ENCODE measurements around the gene DZIP3. TPM values are rescaled to one million over a fixed set of nuclear protein-coding genes. Genes with fewer than 3 reads are reported as not detected.

DZIP3 gene
- polyA plus RNA-seq, 3 donors: 0.92 to 1.2 (median 1.1) TPM

DNA sequence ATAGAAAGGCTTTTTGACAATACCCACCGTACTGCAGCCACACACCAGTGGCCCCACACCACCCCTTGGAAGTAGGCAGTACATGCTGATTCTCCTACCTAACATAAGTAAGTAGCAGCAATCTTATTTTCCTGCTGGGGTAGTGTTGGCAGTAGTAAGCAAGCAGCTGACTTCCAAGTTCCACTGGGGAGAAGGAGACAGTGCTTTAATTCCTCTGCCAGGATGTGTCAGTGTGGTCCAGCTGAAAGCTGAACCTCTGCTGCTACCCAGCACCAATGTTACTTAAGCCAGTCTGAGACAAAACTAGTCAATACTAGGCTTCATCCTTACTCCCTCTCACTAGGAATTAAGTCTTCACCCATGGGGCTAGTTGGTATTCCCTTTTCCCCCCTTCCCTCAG lies 74.7 kb downstream of the DZIP3 start:
- H3K27me3 ChIP-seq (ENCODE audit: control insufficient read depth in 2 of 2, insufficient read depth in 2 of 2, low read length in 2 of 2): no peaks in the 10 kb centered on the region
- H3K9ac ChIP-seq (ENCODE audit: insufficient read depth, low read length, poor library complexity, severe bottlenecking): no peak overlapping the region
- H3K27ac Mint-ChIP-seq: no peak overlapping the region
- no CpG with 5 or more reads among the region's 1 CpG for WGBS (ENCODE audit: insufficient coverage)
- TF ChIP-seq CTCF (IDR thresholded peaks at IDR 0.05): no peak
- H3K4me1 ChIP-seq (ENCODE audit: control insufficient read depth in 1 of 2, insufficient read depth in 2 of 2, low read length in 2 of 2): no peaks in the 10 kb centered on the region
- no peak for DNase-seq
- H3K27ac ChIP-seq (ENCODE audit: low read depth in 1 of 2, low read length in 2 of 2): no peak overlapping the region
- intact Hi-C loops (cut with micrococcal nuclease): loop anchor here (5.0 to 10.0 kb wide), 2 partner anchors 251 to 418 kb away; no protein-coding TSS in a partner anchor
- H2AFZ ChIP-seq (ENCODE audit: insufficient read depth, low read depth, low read length, poor library complexity, severe bottlenecking): no peak overlapping the region
- no peak overlapping the region for H3K4me2 ChIP-seq (replicated peaks; ENCODE audit: extremely low read depth, low read length, poor library complexity, severe bottlenecking)
- no peaks in the 10 kb centered on the region for H3K9me3 ChIP-seq (replicated peaks in 1 of 2; ENCODE audit: control insufficient read depth in 1 of 2, insufficient read depth in 1 of 2, low read length in 2 of 2)
- H3K4me3 Mint-ChIP-seq: no peak overlapping the region
- peaks cover 3% of the 10 kb centered on the region for H3K4me1 Mint-ChIP-seq
- H3K79me2 ChIP-seq (ENCODE audit: insufficient read depth, low read length): no peaks in the 10 kb centered on the region
- H3K9me3 Mint-ChIP-seq: no peaks in the 10 kb centered on the region
- no peaks in the 10 kb centered on the region for H4K20me1 ChIP-seq (ENCODE audit: insufficient read depth, low read length)
- H3K36me3 Mint-ChIP-seq: no peaks in the 10 kb centered on the region
- H3K4me3 ChIP-seq (replicated peaks in 1 of 3; ENCODE audit: low read depth in 2 of 3, low read length in 3 of 3): no peak overlapping the region
- H3K27me3 Mint-ChIP-seq (ENCODE audit: low read depth in 3 of 3): no peaks in the 10 kb centered on the region
- no peaks in the 10 kb centered on the region for H3K36me3 ChIP-seq (replicated peaks in 1 of 2; ENCODE audit: control insufficient read depth in 1 of 2, insufficient read depth in 2 of 2, low read length in 2 of 2)

DNA sequence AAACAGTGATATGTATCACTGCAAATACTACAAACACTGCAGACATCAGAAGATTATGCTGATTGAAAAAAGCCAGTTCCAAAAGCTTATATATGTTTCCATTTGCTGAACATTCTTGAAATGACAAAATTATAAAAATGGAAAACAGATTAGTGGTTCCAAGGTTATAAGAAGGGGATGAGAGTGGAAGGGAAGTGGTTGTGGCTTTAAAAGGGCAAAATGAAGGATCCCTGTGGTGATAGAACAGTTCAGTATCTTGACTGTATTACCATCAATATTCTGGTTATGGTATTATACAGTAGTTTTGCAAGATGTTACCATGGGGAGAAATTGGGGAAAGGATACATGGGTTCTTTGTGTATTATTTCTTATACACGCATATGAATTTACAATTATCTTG lies 77.8 kb downstream of the DZIP3 start:
- WGBS (ENCODE audit: insufficient coverage): no CpG with 5 or more reads among the region's 1 CpG
- intact Hi-C loops (cut with micrococcal nuclease): loop anchor here (10.0 kb wide), 1 partner anchor 247 kb away; no protein-coding TSS in a partner anchor

More for the DNA sequence above, 77.8 kb downstream of the DZIP3 start:
- H3K79me2 ChIP-seq (ENCODE audit: insufficient read depth, low read length): no peaks in the 10 kb centered on the region
- no peak overlapping the region for H2AFZ ChIP-seq (ENCODE audit: insufficient read depth, low read depth, low read length, poor library complexity, severe bottlenecking)
- no peak for TF ChIP-seq CTCF (IDR thresholded peaks at IDR 0.05)
- H3K27ac ChIP-seq (ENCODE audit: low read depth in 1 of 2, low read length in 2 of 2): no peak overlapping the region
- H3K9me3 ChIP-seq (replicated peaks in 1 of 2; ENCODE audit: control insufficient read depth in 1 of 2, insufficient read depth in 1 of 2, low read length in 2 of 2): no peaks in the 10 kb centered on the region
- H3K27me3 Mint-ChIP-seq (ENCODE audit: low read depth in 3 of 3): no peaks in the 10 kb centered on the region
- no peak overlapping the region for H3K27ac Mint-ChIP-seq
- H3K27me3 ChIP-seq (ENCODE audit: control insufficient read depth in 2 of 2, insufficient read depth in 2 of 2, low read length in 2 of 2): no peaks in the 10 kb centered on the region
- H3K9ac ChIP-seq (ENCODE audit: insufficient read depth, low read length, poor library complexity, severe bottlenecking): no peak overlapping the region
- no peak overlapping the region for H3K4me2 ChIP-seq (replicated peaks; ENCODE audit: extremely low read depth, low read length, poor library complexity, severe bottlenecking)
- H3K4me3 Mint-ChIP-seq: no peak overlapping the region
- no peaks in the 10 kb centered on the region for H4K20me1 ChIP-seq (ENCODE audit: insufficient read depth, low read length)
- no peaks in the 10 kb centered on the region for H3K4me1 ChIP-seq (ENCODE audit: control insufficient read depth in 1 of 2, insufficient read depth in 2 of 2, low read length in 2 of 2)
- no peak overlapping the region for H3K4me3 ChIP-seq (replicated peaks in 1 of 3; ENCODE audit: low read depth in 2 of 3, low read length in 3 of 3)
- no peaks in the 10 kb centered on the region for H3K4me1 Mint-ChIP-seq
- H3K9me3 Mint-ChIP-seq: no peaks in the 10 kb centered on the region
- DNase-seq: no peak
- H3K36me3 ChIP-seq (replicated peaks in 1 of 2; ENCODE audit: control insufficient read depth in 1 of 2, insufficient read depth in 2 of 2, low read length in 2 of 2): no peaks in the 10 kb centered on the region
- H3K36me3 Mint-ChIP-seq: peaks cover 0 to 4% of the 10 kb centered on the region in 2 donors

Measured in CD14-positive monocyte (primary cell).